ENCODE results near the gene AHCYL1.

The AHCYL1 gene

DNA sequence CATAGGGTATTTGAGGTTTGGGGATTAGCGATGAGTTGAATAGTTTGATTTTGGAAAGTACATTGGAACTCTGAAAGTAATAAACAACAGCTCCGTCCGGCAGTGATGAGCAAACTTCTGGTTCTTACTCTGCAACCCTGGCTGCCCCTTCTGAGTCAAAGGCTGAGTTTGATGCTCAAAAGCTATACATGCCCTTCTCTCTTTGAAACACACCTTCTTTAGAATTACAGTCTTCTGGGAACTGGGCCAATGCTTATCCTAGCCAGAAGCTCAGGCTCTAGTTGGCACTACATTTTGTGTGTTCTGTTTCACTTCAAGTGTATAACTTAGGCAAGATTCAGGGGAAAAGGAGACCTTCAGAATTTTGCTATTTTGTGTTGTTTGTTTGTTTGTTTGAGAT is 9.3 kb downstream of the AHCYL1 start:
- peak; percentile 26 to 56 for DNase-seq (ENCODE audit: low read depth in 2 of 2)
- H3K4me3 ChIP-seq (replicated peaks in 1 of 2; ENCODE audit: low read depth in 2 of 2, low read length in 2 of 2) = no peak overlapping the region
- TF ChIP-seq CTCF (IDR thresholded peaks at IDR 0.05; ENCODE audit: low read depth, low read length) = no peak

DNA sequence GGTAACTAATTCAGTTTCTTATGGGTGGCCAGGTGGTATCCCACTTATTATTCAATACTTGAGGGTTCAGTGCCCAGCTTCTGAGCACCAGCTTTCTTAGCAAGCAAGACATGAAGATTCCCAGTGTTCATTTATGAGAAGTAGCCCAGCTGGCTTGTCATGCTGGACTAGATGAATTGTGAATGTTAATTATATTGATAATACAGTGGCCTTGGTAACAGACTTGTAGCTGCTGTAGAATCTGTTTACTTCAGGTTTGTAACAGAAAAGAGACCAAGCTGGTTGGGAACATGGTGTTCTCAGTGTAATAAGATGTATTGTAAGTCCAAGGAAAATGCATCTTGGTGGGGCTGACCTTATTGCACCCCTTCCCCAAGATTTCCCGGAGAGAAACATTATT is 10.1 kb downstream of the AHCYL1 start:
- TF ChIP-seq CTCF (IDR thresholded peaks at IDR 0.05; ENCODE audit: low read depth, low read length) = no peak
- no peak for DNase-seq (ENCODE audit: low read depth in 2 of 2)
- H3K4me3 ChIP-seq (replicated peaks in 1 of 2; ENCODE audit: low read depth in 2 of 2, low read length in 2 of 2) = no peak overlapping the region

DNA sequence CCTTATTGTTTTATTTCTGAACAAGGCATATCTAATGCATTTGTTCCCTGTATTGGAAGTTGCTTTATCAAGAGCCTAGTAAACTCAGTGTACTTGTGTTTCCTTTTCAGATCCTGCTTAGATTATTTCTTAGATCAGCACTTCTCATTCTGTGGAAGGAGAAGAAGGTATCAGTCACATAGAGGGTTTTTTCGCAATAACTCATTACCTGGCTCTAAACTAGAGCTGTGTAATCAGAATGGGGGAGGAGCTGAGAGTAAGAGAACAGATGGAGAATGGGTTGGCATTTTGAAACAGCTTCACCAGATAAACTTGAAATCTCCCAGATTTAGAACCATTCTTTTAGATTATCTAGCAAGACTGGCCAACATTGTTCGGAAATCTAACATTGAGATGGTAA is 11.0 kb downstream of the AHCYL1 start:
- no peak overlapping the region for H3K4me3 ChIP-seq (replicated peaks in 1 of 2; ENCODE audit: low read depth in 2 of 2, low read length in 2 of 2)
- TF ChIP-seq CTCF (IDR thresholded peaks at IDR 0.05; ENCODE audit: low read depth, low read length) = no peak
- no peak for DNase-seq (ENCODE audit: low read depth in 2 of 2)

GRCh38 chr1:109996476-109996875 is 11.9 kb downstream of the AHCYL1 start:
- no peak for TF ChIP-seq CTCF (IDR thresholded peaks at IDR 0.05; ENCODE audit: low read depth, low read length)
- DNase-seq (ENCODE audit: low read depth in 2 of 2) = peak; percentile 43 to 55
- no peak overlapping the region for H3K4me3 ChIP-seq (replicated peaks in 1 of 2; ENCODE audit: low read depth in 2 of 2, low read length in 2 of 2)

- H3K4me3 ChIP-seq (replicated peaks in 1 of 2; ENCODE audit: low read depth in 2 of 2, low read length in 2 of 2) = no peak overlapping the region
- no peak for TF ChIP-seq CTCF (IDR thresholded peaks at IDR 0.05; ENCODE audit: low read depth, low read length)
- DNase-seq (ENCODE audit: low read depth in 2 of 2) = no peak
Measured at GRCh38 chr1:109997204-109997866, 12.8 kb downstream of the AHCYL1 start.

DNA sequence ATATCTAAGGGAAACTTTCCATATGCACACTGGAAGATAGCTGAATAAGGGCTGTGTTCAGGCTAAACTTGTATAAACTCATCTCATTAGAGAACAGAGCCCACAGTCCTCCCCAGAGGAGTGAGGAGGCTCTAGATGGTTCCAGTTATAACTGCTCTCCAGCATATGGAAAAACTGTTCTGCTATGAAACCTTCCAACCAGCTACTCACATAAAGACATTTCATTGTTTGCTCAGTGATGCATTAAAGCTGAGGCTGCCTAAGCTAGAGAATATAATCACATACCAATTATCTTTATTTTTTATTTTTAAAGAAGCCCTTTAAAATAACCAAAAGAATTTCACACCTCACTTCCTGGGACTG is 13.3 kb downstream of the AHCYL1 start:
- no peak for TF ChIP-seq CTCF (IDR thresholded peaks at IDR 0.05; ENCODE audit: low read depth, low read length)
- DNase-seq (ENCODE audit: low read depth in 2 of 2) = no peak
- H3K4me3 ChIP-seq (replicated peaks in 1 of 2; ENCODE audit: low read depth in 2 of 2, low read length in 2 of 2) = no peak overlapping the region

- no peak for TF ChIP-seq CTCF (IDR thresholded peaks at IDR 0.05; ENCODE audit: low read depth, low read length)
- no peak for DNase-seq (ENCODE audit: low read depth in 2 of 2)
Measured at GRCh38 chr1:110002695-110003094, 18.1 kb downstream of the AHCYL1 start.

More at GRCh38 chr1:110002695-110003094, 18.1 kb downstream of the AHCYL1 start:
- no peak overlapping the region for H3K4me3 ChIP-seq (replicated peaks in 1 of 2; ENCODE audit: low read depth in 2 of 2, low read length in 2 of 2)

Measured in cardiac fibroblast (primary cell).